PFSK-1 (cell line): ENCODE data around the gene OPN3.

Experiments used
- POLR2AphosphoS5 ChIP-seq: IDR thresholded peaks from 2 replicates; pipeline ENCODE4 v1.6.1; 2012; ENCODE audit warnings: low read depth, mild to moderate bottlenecking, control low read depth, low read length, moderate library complexity
- SIN3A ChIP-seq: IDR thresholded peaks from 2 replicates; pipeline ENCODE4 v1.6.1; 2012; ENCODE audit warnings: mild to moderate bottlenecking, low read length, moderate library complexity, borderline replicate concordance; ENCODE audit not compliant: insufficient read depth

- no peak for TF ChIP-seq SIN3A
- TF ChIP-seq POLR2AphosphoS5 = no peak
Observed at GRCh38 chr1:241598249-241598648, 41.9 kb downstream of the OPN3 start.
